Measurements from ENCODE around the gene HNF1A.
A peak's percentile ranks its signal among the peaks of the same experiment; 100 is the strongest.

The HNF1A gene

GRCh38 chr12:120990487-120991055 is 12.2 kb downstream of the HNF1A start:
- no peak for DNase-seq

GRCh38 chr12:120991965-120992364 is 13.6 kb downstream of the HNF1A start:
- no peak for DNase-seq

- no peak for DNase-seq
Measured at GRCh38 chr12:120992989-120993388, 14.6 kb downstream of the HNF1A start.

- DNase-seq, result no peak
Measured at GRCh38 chr12:120993496-120993895, 15.2 kb downstream of the HNF1A start.

- DNase-seq, result no peak
Measured at GRCh38 chr12:120994059-120994458, 15.7 kb downstream of the HNF1A start.

GRCh38 chr12:120994589-120995337 is 16.4 kb downstream of the HNF1A start:
- DNase-seq, result no peak

GRCh38 chr12:120996133-120996746 is 17.9 kb downstream of the HNF1A start:
- DNase-seq, result no peak

- no peak for DNase-seq
Measured at GRCh38 chr12:120997448-120997847, 19.1 kb downstream of the HNF1A start.

GRCh38 chr12:120998435-120998834 is 20.1 kb downstream of the HNF1A start:
- no peak for DNase-seq

- no peak for DNase-seq
Measured at GRCh38 chr12:120999191-121000120, 21.1 kb downstream of the HNF1A start.

GRCh38 chr12:121000530-121000929 is 22.2 kb downstream of the HNF1A start:
- DNase-seq, result no peak

- no peak for DNase-seq
Measured at GRCh38 chr12:121001060-121001459, 22.7 kb downstream of the HNF1A start.

- DNase-seq, result no peak
Measured at GRCh38 chr12:121001841-121002483, 23.6 kb downstream of the HNF1A start.

- no peak for DNase-seq
Measured at GRCh38 chr12:121003650-121004049, 25.3 kb downstream of the HNF1A start.

- no peak for DNase-seq
Measured at GRCh38 chr12:121004253-121004815, 26.0 kb downstream of the HNF1A start.

GRCh38 chr12:121005346-121005815 is 27.0 kb downstream of the HNF1A start:
- peak; percentile 74 for DNase-seq

- DNase-seq, result no peak
Measured at GRCh38 chr12:121008347-121009098, 30.2 kb downstream of the HNF1A start.

GRCh38 chr12:121009741-121010140 is 31.4 kb downstream of the HNF1A start:
- no peak for DNase-seq

GRCh38 chr12:121010860-121011259 is 32.5 kb downstream of the HNF1A start:
- DNase-seq, result no peak

- DNase-seq, result no peak
Measured at GRCh38 chr12:121011820-121012219, 33.5 kb downstream of the HNF1A start.

- DNase-seq, result no peak
Measured at GRCh38 chr12:121013715-121014114, 35.4 kb downstream of the HNF1A start.

All from stimulated activated CD8-positive, alpha-beta memory T cell treated with anti-CD3 and anti-CD28 coated beads, Interleukin-4, amount 100 ng/mL, for 48 hours (primary cell).